Measurements from ENCODE around the gene KCNK10.
"Not testable (repeated sequence)": the region's sequence is repeated elsewhere in the genome, so short reads cannot be mapped to it uniquely, and the experiment has no call there.

KCNK10 gene

DNA sequence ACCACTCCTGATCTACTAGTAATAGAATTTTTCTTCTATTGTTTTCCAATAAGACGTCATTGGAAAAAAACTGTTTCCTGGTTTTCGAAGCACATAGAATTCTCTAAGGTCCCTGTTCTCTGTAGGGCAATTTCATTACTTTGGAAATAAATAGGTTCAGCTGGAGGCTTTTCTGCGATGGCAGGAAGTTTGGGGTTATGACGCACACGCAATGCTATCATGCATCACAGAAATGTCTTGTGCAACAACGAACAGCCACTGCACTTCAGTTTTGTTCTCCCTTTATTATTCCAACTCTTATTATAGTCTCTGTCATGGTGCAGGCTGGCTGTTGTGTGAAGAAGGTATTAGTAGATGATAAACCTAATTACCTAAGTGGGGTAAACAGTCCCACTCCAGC lies 59.0 kb downstream of the KCNK10 start:
- DNase-seq (ENCODE audit: low read depth), result no peak
- TF ChIP-seq, protein P1, sequence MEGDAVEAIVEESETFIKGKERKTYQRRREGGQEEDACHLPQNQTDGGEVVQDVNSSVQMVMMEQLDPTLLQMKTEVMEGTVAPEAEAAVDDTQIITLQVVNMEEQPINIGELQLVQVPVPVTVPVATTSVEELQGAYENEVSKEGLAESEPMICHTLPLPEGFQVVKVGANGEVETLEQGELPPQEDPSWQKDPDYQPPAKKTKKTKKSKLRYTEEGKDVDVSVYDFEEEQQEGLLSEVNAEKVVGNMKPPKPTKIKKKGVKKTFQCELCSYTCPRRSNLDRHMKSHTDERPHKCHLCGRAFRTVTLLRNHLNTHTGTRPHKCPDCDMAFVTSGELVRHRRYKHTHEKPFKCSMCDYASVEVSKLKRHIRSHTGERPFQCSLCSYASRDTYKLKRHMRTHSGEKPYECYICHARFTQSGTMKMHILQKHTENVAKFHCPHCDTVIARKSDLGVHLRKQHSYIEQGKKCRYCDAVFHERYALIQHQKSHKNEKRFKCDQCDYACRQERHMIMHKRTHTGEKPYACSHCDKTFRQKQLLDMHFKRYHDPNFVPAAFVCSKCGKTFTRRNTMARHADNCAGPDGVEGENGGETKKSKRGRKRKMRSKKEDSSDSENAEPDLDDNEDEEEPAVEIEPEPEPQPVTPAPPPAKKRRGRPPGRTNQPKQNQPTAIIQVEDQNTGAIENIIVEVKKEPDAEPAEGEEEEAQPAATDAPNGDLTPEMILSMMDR (IDR thresholded peaks at IDR 0.05; ENCODE audit: insufficient read depth, low read depth, low read length, missing control alignments), result no peak
- no peak overlapping the region for H3K4me3 ChIP-seq (ENCODE audit: low read length)

DNA sequence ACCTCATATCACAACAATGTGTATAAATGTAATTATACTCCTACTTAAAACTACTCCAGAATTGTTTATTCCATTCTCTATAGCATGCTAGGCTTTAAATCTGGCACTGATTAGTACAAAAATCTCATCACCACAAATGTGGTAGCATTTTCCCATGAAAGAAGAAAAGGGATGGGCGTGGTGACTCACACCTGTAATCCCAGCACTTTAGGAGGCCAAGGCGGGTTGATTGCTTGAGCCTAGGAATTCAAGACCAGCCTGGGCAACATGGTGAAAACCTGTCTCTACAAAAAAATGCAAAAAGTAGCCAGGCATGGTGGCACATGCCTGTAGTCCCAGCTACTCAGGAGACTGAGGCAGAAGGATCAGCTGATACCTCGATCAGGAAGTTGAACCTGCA lies 61.8 kb downstream of the KCNK10 start:
- DNase-seq (ENCODE audit: low read depth), result peak; percentile 42
- not testable (repeated sequence) for H3K4me3 ChIP-seq (ENCODE audit: low read length)

DNA sequence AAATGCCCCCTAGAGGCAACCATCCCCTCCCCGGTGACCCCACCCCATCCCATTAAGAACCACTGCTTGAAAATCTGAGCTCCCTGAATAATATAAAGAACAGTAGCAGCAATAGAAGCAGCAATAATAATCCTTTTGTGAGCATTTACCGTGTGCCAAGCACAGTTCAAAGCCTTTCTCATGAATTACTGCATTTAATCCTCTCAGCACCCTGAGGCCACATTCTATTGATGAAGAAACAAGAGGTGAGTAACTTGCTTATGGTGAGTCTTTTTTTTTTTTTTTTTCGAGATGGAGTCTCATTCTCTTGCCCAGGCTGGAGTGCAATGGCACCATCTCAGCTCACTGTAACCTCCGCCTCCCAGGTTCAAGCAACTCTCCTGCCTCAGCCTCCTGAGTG lies 65.0 kb downstream of the KCNK10 start:
- TF ChIP-seq, protein P1 (IDR thresholded peaks at IDR 0.05; ENCODE audit: insufficient read depth, low read depth, low read length, missing control alignments), result no peak

DNA sequence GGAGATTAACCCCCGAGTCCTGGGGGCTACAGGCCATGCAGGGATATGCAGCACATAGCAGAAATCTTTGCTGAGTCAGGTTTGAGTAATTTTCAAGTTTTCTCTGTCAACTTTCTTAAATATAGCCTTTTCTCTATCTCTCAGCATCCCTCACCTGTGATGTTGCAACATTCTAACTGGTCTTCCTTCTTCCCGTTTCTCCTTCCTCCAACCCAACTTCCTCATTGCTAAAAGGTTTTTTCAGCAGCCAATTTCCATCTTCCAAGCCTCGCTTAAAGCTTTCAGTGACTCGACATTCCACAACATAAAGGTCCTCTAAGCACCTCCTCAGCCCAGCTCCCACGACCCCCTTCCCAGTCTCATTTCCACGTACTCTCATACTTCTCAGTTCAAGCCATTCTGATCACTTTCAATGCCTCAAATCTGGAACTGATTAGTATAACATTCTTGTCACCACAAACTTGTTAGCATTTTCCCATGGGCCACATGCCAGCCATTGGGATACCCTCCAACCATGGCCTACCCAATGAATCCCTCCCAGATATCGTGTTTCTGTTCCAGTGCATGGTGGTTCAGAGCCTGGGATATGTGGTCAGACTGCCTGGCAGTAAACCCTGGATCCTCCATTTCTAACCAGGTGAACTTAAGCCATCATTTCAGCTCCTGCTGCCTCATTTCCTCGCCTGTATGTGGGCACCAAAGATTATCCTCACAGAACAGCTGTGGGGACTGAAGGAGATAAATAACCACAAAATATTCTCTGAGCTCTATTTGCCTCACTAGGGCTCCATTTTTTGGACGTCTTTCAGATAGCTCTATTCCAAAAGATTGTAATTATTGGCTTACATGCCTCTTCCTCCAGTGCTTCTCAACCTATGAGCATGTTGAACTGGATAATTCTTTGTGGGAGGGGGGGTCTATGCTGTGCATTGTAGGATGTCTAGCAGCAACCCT lies 65.8 kb downstream of the KCNK10 start:
- no peak for DNase-seq (ENCODE audit: low read depth)
- no peak overlapping the region for H3K4me3 ChIP-seq (ENCODE audit: low read length)
- TF ChIP-seq, protein P1 (IDR thresholded peaks at IDR 0.05; ENCODE audit: insufficient read depth, low read depth, low read length, missing control alignments), result no peak

More for the DNA sequence above, 65.0 kb downstream of the KCNK10 start:
- no peak overlapping the region for H3K4me3 ChIP-seq (ENCODE audit: low read length)
- peak; percentile 65 for DNase-seq (ENCODE audit: low read depth)

DNA sequence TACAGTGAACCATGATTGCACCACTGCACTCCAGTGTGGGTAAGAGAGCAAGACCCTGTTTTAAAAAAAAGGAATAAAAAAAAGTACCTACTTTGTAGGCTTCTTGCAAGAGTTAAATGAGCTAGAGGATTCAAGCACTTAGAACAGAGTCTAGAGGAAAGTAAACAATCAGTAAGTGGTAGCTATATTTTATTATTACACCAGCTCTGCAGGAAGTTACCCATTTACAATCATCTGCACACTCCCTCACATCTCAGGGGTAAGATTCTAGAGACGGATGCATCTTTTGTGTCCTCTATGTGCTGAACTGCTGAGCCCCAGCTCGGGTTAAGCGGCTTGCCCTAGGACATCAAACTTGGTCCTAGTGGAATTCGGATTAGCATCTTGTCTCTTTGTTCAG lies 67.3 kb downstream of the KCNK10 start:
- no peak for DNase-seq (ENCODE audit: low read depth)
- H3K4me3 ChIP-seq (ENCODE audit: low read length), result no peak overlapping the region
- TF ChIP-seq, protein P1 (IDR thresholded peaks at IDR 0.05; ENCODE audit: insufficient read depth, low read depth, low read length, missing control alignments), result no peak

DNA sequence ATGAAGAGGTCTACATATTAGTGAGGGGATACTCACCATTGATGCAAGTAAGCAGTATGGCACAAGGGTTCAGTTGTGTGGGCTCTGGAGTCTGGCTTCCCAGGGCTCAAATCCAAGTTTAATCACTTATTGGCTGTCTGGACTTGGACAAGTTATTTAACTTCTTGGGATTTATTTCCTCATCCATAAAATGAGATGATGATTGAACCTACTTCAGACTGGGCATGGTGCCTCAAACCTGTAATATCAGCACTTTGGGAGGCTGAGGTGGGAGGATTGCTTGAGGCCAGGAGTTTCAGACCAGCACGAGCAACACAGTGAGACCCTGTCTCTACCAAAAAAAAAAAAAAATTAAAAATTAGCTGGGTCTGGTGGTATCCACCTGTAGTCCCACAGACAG lies 67.9 kb downstream of the KCNK10 start:
- no peak overlapping the region for H3K4me3 ChIP-seq (ENCODE audit: low read length)
- TF ChIP-seq, protein P1 (IDR thresholded peaks at IDR 0.05; ENCODE audit: insufficient read depth, low read depth, low read length, missing control alignments), result no peak
- DNase-seq (ENCODE audit: low read depth), result no peak

DNA sequence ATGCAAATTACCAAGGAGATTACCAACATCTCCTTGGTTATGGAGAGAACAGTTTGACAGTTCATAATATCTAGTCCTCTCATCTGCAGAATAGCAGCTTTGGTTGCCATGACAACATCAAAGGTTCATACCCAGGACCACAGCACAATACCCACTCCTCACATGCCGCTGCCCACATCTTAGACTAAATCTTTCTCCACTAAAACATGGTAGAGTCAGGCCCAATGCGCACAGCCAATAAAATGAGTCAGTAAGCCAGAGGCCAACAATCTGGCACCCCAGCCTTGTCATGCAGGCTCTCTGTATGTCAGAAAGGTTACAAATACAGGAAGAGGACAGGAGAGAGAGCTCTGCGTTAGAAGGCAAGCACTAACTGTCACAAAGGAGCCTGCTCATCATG lies 70.6 kb downstream of the KCNK10 start:
- no peak for DNase-seq (ENCODE audit: low read depth)
- no peak overlapping the region for H3K4me3 ChIP-seq (ENCODE audit: low read length)
- TF ChIP-seq, protein P1 (IDR thresholded peaks at IDR 0.05; ENCODE audit: insufficient read depth, low read depth, low read length, missing control alignments), result no peak
